Measurements from ENCODE around the gene MTMR8. TPM values are rescaled to one million over a fixed set of nuclear protein-coding genes. Genes with fewer than 3 reads are reported as not detected.

MTMR8 gene
- 0.15 and 0.56 TPM in 2 replicates for total RNA-seq

GRCh38 chrX:64394874-64395567, at the start of gene MTMR8:
Gene MTMR8 (minus strand): TSS chrX:64395452. CDS start chrX:64395363, 89 bp downstream.

GRCh38 chrX:64230123-64230970, 164.9 kb downstream of the MTMR8 start, which contains the start of gene ASB12:
Gene ASB12 (minus strand): TSS chrX:64230607. CDS start chrX:64225650, 4,957 bp downstream.

Other genes with a start within 250 kb of the MTMR8 start
- gene AMER1, start 189.7 kb downstream of the MTMR8 start, total RNA-seq = 3.1 and 3.7 TPM in 2 replicates
- not detected in 2 replicates for gene ASB12, start 164.8 kb downstream of the MTMR8 start, total RNA-seq